ENCODE results near the gene MYADML2. TPM values are rescaled to one million over a fixed set of nuclear protein-coding genes. Genes with fewer than 3 reads are reported as not detected.

MYADML2 gene
- total and polyA plus RNA-seq, 10 of the 15 experiments (the other 5 are each of a cell fraction or from before 2014, with no cell fraction given): not detected

DNA sequence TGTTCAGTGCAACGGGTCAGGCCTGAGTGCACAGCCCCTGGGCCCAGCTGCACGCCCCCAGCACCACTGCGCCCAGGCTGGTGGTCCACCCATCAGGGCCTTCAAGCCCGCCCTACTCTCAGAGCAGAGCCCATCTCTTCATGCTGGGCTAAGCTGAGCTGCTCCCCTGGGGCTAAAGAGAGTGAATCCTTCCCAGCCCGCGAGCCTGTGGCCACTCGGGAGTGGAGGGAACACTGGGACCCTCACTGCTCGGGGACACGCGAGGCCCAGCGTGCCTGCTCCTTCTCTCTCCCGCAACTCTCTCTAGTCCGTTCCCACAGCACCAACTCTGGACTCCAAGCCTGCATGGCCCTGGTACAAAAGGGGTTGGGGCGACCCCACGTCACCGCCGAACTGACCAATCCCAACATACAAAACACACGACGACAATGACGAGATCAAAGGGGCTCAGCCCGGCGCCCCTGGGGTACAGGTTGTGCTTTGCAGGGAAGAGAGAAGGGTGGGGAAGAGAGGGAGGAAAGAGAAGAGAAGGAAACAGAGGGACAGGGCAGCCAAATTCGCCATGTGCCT lies 25.0 kb downstream of the MYADML2 start:
- POLR2A ChIA-PET: interaction anchor here (1.6 kb wide), 1 partner anchor 32 kb away, joined by 3 read pairs; no protein-coding TSS in a partner anchor
- SMC1A ChIA-PET (ENCODE audit: uncharacterized antibody, unreplicated experiment): no interaction called here

More for the DNA sequence above, 25.0 kb downstream of the MYADML2 start:
- in situ Hi-C loops (cut with MboI) (no loop called here), intact Hi-C loops (cut with micrococcal nuclease; ENCODE audit: unreplicated experiment) (no loop called here)
- H3K9me3 ChIP-seq (replicated peaks; ENCODE audit: control insufficient read depth, insufficient read depth, low read length): no peaks in the 10 kb centered on the region
- H2AFZ ChIP-seq (ENCODE audit: control insufficient read depth, low read depth, low read length): no peak overlapping the region
- H3K9ac ChIP-seq (ENCODE audit: control insufficient read depth, insufficient read depth, low read length): no peak overlapping the region
- TF ChIP-seq, protein P1, sequence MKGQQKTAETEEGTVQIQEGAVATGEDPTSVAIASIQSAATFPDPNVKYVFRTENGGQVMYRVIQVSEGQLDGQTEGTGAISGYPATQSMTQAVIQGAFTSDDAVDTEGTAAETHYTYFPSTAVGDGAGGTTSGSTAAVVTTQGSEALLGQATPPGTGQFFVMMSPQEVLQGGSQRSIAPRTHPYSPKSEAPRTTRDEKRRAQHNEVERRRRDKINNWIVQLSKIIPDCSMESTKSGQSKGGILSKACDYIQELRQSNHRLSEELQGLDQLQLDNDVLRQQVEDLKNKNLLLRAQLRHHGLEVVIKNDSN (IDR thresholded peaks at IDR 0.05; ENCODE audit: borderline replicate concordance, extremely low read length, insufficient read depth, low read depth, low read length): no peak
- TF ChIP-seq EZH2 (IDR thresholded peaks at IDR 0.05; ENCODE audit: borderline replicate concordance, control insufficient read depth, low read depth, low read length) (no peak), RELA (IDR thresholded peaks at IDR 0.05; ENCODE audit: borderline replicate concordance, partially characterized antibody) (no peak)
- TF ChIP-seq, protein P2, sequence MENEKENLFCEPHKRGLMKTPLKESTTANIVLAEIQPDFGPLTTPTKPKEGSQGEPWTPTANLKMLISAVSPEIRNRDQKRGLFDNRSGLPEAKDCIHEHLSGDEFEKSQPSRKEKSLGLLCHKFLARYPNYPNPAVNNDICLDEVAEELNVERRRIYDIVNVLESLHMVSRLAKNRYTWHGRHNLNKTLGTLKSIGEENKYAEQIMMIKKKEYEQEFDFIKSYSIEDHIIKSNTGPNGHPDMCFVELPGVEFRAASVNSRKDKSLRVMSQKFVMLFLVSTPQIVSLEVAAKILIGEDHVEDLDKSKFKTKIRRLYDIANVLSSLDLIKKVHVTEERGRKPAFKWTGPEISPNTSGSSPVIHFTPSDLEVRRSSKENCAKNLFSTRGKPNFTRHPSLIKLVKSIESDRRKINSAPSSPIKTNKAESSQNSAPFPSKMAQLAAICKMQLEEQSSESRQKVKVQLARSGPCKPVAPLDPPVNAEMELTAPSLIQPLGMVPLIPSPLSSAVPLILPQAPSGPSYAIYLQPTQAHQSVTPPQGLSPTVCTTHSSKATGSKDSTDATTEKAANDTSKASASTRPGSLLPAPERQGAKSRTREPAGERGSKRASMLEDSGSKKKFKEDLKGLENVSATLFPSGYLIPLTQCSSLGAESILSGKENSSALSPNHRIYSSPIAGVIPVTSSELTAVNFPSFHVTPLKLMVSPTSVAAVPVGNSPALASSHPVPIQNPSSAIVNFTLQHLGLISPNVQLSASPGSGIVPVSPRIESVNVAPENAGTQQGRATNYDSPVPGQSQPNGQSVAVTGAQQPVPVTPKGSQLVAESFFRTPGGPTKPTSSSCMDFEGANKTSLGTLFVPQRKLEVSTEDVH (IDR thresholded peaks at IDR 0.05; ENCODE audit: low read depth, partially characterized antibody): no peak
- no peaks in the 10 kb centered on the region for H3K27me3 ChIP-seq (replicated peaks in 1 of 2; ENCODE audit: control insufficient read depth in 2 of 2, insufficient read depth in 2 of 2, low read length in 1 of 2)
- no peak overlapping the region for H3K4me2 ChIP-seq (ENCODE audit: control insufficient read depth, insufficient read depth)
- ATAC-seq (no peak), DNase-seq (ENCODE audit: low read depth, low spot score) (no peak), FAIRE-seq (no peak)
- H3K4me3 ChIP-seq: no peak overlapping the region
- ChIA-PET CTCF (no interaction called here), RAD21 (ENCODE audit: unreplicated experiment) (interaction anchor here (0.9 kb wide), 1 partner anchor 99 kb away, joined by 3 read pairs; no protein-coding TSS in a partner anchor)
- peaks cover 13% of the 10 kb centered on the region for H3K4me1 ChIP-seq (ENCODE audit: control insufficient read depth, insufficient read depth, low read length)
- BruUV-seq (replicated peaks): no TSS peak
- no peaks in the 10 kb centered on the region; the same call in 1 of the 2 replicates for H4K20me1 ChIP-seq (ENCODE audit: control insufficient read depth, insufficient read depth)
- H3K27ac ChIP-seq (ENCODE audit: control insufficient read depth, insufficient read depth): no peak overlapping the region
- WGBS (ENCODE audit: insufficient coverage, insufficient replicate concordance, low lambda C conversion rate, missing lambda C conversion rate): 98% methylated on average over 20 of the region's 23 CpGs
- peaks cover 3 to 8% of the 10 kb centered on the region in 2 experiments; a peak in 3 of 4 replicates for H3K36me3 ChIP-seq (ENCODE audit: control insufficient read depth in 2 of 2, insufficient read depth in 2 of 2, low read length in 1 of 2)
- H3K79me2 ChIP-seq (ENCODE audit: control insufficient read depth, insufficient read depth, low read length): peaks cover 47% of the 10 kb centered on the region

Data from GM12878 (cell line).